ENCODE data around the gene FNTB. TPM values are rescaled to one million over a fixed set of nuclear protein-coding genes. Genes with fewer than 3 reads are reported as not detected.
A peak's percentile ranks its signal among the peaks of the same experiment; 100 is the strongest.

FNTB gene
- total and polyA plus RNA-seq, 2 experiments from 2014 or later: 18.1 to 24.3 TPM

DNA sequence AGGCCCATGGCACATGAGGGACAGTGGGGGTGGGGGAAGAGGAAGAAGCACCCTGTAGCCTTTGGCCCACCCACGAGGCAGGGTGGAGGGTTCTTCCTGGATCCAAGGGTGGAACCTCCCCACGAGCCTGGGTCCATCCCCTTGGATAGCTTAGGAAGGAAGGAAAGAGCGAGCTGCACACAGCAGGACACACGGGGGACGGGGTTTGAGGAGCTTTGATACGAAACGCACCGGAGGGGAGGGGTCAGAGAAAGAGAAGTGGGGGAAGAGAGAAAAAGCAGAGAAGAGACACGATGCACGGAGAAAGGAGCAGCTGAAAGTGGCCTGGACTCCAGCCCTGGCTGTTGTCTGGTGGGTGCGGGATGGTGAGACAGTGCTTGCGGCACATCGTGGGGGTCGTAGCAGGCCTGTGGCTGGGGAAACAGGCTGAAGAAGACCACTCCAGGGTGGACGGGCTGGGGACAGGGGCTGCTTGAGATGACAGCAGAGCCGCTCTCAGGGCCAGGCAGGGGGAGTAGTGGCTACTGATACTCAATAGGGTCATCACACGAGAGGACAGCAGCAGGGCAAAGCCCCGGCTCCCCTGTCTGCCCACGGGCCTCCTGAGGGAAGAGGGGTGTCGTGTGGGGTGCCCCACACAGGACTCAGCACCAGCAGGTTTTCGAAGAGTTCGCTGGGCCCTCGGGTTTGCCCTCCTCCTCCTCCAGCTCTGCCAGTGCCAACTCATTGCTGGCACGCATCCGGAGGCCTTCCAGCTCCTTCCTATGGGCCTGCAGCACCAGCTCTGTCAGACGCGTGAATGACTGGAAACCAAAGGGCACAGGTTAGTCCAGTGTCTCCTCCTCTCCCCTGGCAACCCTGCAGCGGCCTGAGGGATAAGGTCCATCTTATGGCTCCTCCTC, 38.7 kb upstream of the FNTB start:
- no peaks in the 10 kb centered on the region for H3K79me2 ChIP-seq
- TF ChIP-seq EZH2 (IDR thresholded peaks at IDR 0.05; ENCODE audit: borderline replicate concordance) (no peak), EZH2phosphoT487 (IDR thresholded peaks at IDR 0.05; ENCODE audit: low read depth, severe bottlenecking, unreplicated experiment) (no peak)
- TF ChIP-seq, protein P1, sequence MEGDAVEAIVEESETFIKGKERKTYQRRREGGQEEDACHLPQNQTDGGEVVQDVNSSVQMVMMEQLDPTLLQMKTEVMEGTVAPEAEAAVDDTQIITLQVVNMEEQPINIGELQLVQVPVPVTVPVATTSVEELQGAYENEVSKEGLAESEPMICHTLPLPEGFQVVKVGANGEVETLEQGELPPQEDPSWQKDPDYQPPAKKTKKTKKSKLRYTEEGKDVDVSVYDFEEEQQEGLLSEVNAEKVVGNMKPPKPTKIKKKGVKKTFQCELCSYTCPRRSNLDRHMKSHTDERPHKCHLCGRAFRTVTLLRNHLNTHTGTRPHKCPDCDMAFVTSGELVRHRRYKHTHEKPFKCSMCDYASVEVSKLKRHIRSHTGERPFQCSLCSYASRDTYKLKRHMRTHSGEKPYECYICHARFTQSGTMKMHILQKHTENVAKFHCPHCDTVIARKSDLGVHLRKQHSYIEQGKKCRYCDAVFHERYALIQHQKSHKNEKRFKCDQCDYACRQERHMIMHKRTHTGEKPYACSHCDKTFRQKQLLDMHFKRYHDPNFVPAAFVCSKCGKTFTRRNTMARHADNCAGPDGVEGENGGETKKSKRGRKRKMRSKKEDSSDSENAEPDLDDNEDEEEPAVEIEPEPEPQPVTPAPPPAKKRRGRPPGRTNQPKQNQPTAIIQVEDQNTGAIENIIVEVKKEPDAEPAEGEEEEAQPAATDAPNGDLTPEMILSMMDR (IDR thresholded peaks at IDR 0.05; ENCODE audit: poor library complexity): no peak
- DNase-seq (ENCODE audit: low spot score): peak; percentile 37
- no peaks in the 10 kb centered on the region for H4K20me1 ChIP-seq (ENCODE audit: insufficient read depth, poor library complexity, severe bottlenecking)
- no peaks in the 10 kb centered on the region for H3K27me3 ChIP-seq
- H3K4me2 ChIP-seq: no peak overlapping the region
- no peak overlapping the region for H3K4me3 ChIP-seq
- H3K4me1 ChIP-seq (ENCODE audit: insufficient read depth): no peaks in the 10 kb centered on the region
- 92% methylated on average over 27 of the region's 28 CpGs for WGBS (ENCODE audit: low lambda C conversion rate, missing lambda C conversion rate)
- H3K9me3 ChIP-seq (ENCODE audit: low read depth): no peaks in the 10 kb centered on the region
- no peaks in the 10 kb centered on the region for H3K9me2 ChIP-seq (replicated peaks; ENCODE audit: insufficient read depth)
- no peaks in the 10 kb centered on the region for H3K36me3 ChIP-seq (replicated peaks; ENCODE audit: insufficient read depth, low read depth)
- no peak overlapping the region for H2AFZ ChIP-seq
- no peak overlapping the region for H3K27ac ChIP-seq

DNA sequence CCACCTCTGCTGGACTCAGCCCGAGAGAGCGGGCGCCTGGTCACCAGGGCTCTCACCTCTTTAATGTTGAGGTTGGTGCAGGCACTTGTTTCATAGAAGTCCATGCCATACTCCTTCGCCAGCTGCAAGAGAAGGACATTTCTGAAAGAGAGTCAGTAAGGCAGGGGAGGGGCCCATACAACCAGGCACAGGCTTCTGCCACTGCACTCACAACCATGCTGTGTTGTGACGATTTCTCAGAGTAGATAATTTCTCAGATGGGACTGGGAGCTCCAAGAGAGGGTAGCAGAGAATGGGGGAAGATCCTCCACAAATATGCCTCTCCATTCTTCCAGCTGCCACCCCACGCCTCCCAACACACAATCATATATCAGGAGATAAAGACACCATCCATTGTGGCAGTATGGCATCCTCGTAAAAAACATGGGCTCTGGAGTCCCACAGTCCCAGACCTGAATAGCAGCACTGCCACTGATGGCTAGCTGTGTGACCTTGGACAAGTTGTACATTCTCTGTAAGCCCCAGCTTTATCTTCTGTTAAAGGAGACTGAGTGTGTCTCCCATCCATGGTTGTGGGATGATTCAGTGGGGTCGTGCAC, 38.0 kb upstream of the FNTB start:
- H3K4me1 ChIP-seq (ENCODE audit: insufficient read depth): no peaks in the 10 kb centered on the region
- H3K27ac ChIP-seq: no peak overlapping the region
- H3K4me2 ChIP-seq: no peak overlapping the region
- 91% methylated on average over 8 of the region's 8 CpGs for WGBS (ENCODE audit: low lambda C conversion rate, missing lambda C conversion rate)
- no peaks in the 10 kb centered on the region for H3K36me3 ChIP-seq (replicated peaks; ENCODE audit: insufficient read depth, low read depth)
- H2AFZ ChIP-seq: no peak overlapping the region
- H3K4me3 ChIP-seq: no peak overlapping the region
- no peaks in the 10 kb centered on the region for H3K9me3 ChIP-seq (ENCODE audit: low read depth)
- no peaks in the 10 kb centered on the region for H3K79me2 ChIP-seq
- no peaks in the 10 kb centered on the region for H3K9me2 ChIP-seq (replicated peaks; ENCODE audit: insufficient read depth)
- no peaks in the 10 kb centered on the region for H4K20me1 ChIP-seq (ENCODE audit: insufficient read depth, poor library complexity, severe bottlenecking)
- no peaks in the 10 kb centered on the region for H3K27me3 ChIP-seq
- TF ChIP-seq EZH2phosphoT487 (IDR thresholded peaks at IDR 0.05; ENCODE audit: low read depth, severe bottlenecking, unreplicated experiment) (no peak), EZH2 (IDR thresholded peaks at IDR 0.05; ENCODE audit: borderline replicate concordance) (no peak)
- TF ChIP-seq, protein P1 (IDR thresholded peaks at IDR 0.05; ENCODE audit: poor library complexity): no peak
- no peak for DNase-seq (ENCODE audit: low spot score)

DNA sequence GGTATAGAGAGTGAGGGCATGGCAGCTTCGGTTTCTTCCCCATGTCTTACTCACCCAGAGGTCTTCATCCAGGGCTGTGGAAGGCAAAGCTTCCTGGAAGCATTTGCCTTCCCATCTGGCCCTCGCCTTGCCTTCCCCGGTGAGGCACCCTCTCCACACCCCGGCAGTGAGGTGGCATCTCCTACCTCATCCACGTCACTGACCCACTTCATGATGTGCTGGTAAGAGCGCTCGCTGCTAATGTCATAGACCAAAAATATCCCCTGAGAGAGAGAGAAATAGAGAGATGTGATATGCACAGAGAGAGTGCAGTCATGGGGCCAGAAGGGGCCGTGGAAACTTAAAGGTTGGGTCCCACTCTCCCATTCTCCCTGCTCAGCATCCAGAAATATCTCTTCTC, 35.8 kb upstream of the FNTB start:
- no peaks in the 10 kb centered on the region for H3K36me3 ChIP-seq (replicated peaks; ENCODE audit: insufficient read depth, low read depth)
- 98% methylated on average over 8 of the region's 8 CpGs for WGBS (ENCODE audit: low lambda C conversion rate, missing lambda C conversion rate)

More for the DNA sequence above, 35.8 kb upstream of the FNTB start:
- Histone ChIP-seq H3K4me3 (no peak overlapping the region), H3K4me1 (ENCODE audit: insufficient read depth) (no peaks in the 10 kb centered on the region), H3K4me2 (no peak overlapping the region), H3K9me3 (ENCODE audit: low read depth) (no peaks in the 10 kb centered on the region), H3K27me3 (no peaks in the 10 kb centered on the region), H4K20me1 (ENCODE audit: insufficient read depth, poor library complexity, severe bottlenecking) (no peaks in the 10 kb centered on the region), H3K79me2 (no peaks in the 10 kb centered on the region), H2AFZ (no peak overlapping the region), H3K9me2 (replicated peaks; ENCODE audit: insufficient read depth) (no peaks in the 10 kb centered on the region), H3K27ac (no peak overlapping the region)
- DNase-seq (ENCODE audit: low spot score): no peak
- TF ChIP-seq, protein P1 (IDR thresholded peaks at IDR 0.05; ENCODE audit: poor library complexity): no peak
- TF ChIP-seq EZH2 (IDR thresholded peaks at IDR 0.05; ENCODE audit: borderline replicate concordance) (no peak), EZH2phosphoT487 (IDR thresholded peaks at IDR 0.05; ENCODE audit: low read depth, severe bottlenecking, unreplicated experiment) (no peak)

All from hepatocyte (in vitro differentiated cells).